GM21723 (cell line): ENCODE data around the gene MAP4K4.
"Not testable (repeated sequence)": the region's sequence is repeated elsewhere in the genome, so short reads cannot be mapped to it uniquely, and the experiment has no call there.

ENCODE experiments used
- ATAC-seq: cut with Tn5 transposase; IDR thresholded peaks from one replicate; pipeline ENCODE4 v1.9.1; 2021; ENCODE audit warnings: mild to moderate bottlenecking, moderate library complexity; ENCODE audit not compliant: unreplicated experiment

The MAP4K4 gene

DNA sequence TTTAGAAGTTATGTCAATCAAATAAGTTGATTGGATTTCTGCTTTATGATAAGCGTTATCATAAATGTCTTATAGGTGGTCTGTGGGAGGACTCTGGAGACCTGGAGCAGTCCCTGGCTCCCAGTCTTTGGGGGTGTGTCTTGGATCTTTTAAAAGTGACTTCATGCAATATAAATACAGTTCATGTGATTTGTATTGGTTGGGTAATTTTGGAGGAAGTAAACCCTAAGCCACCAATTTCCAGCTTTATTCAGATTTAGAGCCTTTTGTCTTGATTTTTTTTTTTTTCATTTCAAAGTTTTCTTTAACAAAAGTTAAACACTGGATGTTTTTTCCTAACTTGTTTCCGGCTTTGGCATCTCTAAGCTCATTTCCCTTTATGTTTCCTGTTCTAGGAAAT is 68.8 kb downstream of the MAP4K4 start:
- ATAC-seq = no peak

DNA sequence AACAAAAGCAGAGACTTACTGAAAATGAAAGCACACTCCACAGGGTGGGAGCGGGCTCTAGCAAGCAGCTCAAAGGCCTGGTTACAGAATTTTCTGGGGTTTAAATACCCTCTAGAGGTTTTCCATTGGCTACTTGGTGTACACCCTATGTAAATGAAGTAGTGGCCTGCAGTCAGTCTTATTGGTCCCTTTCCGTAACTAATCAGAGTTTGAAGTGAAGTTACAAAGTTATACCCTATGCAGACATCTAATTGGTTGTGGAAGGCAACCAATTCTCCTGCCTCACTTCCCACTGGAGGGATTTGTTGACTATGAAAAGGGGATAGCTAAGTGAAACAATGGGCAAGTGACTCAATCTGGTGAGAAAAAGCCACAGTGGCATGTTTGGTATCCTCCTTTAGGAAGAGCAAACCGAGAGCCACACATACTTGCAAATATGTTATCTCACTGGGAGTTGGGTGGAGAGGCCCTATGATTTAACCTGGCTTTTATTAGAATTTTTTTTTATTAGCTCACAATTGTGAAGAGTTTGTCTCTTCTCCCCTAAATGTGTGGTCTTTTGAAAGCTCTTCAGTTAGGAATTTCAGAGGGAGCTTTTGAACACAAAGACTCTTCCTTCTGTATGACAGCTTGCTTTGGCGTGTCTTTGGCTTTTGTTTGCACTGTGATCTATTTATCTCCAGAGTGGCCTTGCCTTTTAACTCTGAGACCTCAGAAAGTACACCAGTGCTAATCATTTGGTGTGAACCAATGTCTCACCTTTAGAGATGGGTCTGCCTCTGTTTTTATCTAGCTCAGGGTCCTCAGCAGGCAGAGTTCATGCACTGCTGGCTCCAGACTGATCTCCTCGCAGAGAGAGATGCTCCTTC is 69.6 kb downstream of the MAP4K4 start:
- no peak for ATAC-seq

DNA sequence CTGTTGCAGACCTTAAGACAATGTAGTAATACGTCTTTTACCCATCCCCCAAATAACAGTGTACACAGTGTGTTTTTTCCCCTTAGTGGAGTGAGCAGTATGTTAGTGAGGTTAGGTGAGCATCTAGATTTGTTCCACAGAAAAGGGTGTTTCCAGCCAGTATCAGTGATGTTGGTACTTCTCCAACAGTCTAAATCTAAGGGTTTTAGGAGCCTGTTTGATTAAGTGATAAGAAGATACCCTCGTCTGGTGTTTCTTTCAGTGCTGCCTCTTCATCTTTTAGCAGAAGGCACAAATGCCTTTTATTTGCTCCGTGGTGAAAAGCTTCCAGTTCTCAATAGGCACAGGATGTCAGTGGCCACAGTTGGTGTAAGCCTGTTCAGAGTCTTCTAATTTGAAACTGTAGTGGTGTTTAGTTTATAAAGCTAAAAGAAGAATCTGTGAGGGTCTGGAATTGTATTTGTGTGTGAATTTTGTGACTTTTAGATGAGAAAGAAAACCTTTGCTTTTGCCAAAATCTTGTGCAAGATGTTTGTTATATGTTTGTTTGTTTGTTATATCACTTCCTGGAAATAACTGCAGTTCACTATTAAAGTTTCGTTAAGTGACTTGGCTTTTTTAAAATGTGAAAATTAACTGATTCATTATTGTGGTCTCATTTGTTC is 71.2 kb downstream of the MAP4K4 start:
- no peak for ATAC-seq

DNA sequence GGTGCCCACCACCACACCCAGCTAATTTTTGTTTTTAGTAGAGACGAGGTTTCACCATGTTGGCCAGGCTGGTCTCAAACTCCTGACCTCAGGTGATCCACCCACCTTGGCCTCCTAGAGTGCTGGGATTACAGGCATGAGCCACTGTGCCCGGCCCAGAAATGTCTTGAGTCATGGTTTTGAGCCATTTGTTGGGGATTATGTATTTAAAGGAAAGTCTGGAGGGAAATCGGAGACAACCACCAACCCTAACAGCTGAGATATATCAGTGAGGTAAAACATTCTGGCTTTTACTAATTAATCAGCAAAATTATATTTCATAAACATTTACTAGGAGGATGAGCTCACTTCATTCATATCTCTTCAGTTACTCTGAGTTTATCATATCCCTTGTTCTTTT is 72.2 kb downstream of the MAP4K4 start:
- not testable (repeated sequence) for ATAC-seq

DNA sequence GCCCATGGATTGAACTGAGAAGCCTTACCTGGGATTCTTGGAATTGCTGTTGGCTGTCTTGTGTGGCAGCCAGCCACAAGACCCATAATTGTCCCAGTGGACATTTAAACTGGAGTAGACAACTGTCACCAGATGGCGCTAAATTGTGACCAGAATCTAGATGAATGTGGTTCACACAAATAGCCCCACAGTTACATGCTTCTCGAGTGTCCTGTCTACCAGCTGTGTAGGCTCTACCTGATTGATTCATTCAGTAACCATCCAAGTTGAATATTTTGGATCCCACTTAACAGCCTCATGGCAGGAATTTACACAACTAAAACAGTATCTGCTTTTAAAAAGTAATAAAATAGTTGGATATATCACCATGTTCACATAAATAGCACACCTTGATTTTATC is 73.2 kb downstream of the MAP4K4 start:
- ATAC-seq = no peak

DNA sequence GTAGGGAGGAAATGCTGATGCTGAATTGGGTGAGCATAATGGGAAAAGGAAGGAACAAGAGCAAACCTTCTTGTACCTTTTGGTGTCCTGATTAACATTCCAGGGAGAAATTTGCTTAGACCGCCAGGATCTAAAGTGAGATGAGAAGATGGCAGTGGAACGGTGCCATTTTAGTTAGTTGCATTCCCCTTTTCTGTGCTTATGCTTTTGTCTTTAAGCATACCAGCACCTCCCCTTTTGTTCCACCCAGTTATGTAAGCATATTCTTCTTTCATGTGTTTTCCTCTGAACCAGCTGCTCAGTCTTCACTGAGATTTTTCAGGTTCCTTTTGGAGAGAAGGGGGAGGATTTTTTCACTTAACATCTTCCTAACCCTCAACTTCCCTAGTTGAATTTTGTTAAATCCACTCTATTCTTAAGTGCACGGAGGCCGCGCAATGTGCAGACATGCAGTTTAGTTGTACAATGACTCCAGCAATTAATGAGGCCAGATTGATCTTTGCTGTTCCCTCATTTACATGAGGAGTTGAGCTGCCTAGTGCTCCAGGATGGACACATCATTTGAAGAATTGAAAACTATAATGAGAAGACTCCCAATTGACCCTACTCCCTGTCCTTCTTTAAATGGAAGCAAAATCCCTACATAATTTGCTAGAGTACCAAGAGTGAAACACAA is 73.9 kb downstream of the MAP4K4 start:
- no peak for ATAC-seq

DNA sequence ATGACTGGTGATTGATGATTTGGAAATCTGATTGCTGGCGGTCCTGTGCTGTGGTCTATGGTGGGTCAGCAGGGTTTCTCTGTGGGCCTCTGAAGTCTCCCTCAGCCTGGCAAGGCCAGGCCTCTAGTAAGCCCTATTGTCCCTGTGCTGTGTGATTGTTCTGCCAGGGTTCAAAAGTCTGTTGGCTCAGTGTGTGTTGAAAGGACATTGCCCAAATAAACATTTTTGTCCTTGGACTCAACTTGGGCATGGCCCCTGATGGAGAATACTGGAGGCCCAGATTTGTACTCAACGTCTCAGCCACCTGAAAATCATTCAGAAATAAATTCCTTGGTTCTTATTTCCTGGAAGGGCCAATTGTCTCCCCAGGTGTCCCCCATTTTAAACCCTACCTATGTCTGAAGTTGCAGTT is 74.4 kb downstream of the MAP4K4 start:
- ATAC-seq = no peak

DNA sequence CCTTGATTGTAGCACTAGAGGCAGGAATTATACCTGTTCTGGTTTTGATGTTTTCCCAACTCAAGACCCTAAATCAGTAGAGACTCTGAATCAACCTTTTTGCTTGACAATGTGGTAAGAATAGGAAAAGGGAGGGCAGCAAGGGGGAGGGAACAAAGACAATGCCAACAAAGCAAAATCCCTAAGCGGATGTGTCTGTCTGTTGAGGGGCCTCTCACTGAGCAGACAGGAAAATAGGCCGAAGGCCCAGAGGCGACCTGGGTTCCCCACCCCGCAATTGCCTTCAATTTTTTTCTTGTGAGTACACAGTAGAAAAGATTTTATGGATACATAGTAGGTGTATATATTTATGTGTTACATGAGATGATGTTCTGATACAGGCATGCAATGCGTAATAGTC is 75.6 kb downstream of the MAP4K4 start:
- no peak for ATAC-seq

DNA sequence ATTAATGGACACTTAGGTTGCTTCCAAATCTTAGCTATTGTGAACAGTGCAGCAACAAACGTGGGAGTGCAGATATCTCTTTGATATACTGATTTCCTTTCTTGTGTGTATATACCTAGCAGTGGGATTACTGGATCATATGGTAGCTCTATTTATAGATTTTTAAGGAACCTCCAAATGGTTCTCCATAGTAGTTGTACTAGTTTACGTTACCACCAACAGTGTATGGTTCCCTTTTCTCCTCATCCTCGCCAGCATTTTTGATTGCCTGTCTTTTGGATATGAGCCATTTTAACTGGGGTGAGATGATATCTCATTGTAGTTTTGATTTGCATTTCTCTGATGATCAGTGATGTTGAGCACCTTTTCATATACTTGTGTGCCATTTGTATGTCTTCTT is 76.5 kb downstream of the MAP4K4 start:
- ATAC-seq = not testable (repeated sequence)

DNA sequence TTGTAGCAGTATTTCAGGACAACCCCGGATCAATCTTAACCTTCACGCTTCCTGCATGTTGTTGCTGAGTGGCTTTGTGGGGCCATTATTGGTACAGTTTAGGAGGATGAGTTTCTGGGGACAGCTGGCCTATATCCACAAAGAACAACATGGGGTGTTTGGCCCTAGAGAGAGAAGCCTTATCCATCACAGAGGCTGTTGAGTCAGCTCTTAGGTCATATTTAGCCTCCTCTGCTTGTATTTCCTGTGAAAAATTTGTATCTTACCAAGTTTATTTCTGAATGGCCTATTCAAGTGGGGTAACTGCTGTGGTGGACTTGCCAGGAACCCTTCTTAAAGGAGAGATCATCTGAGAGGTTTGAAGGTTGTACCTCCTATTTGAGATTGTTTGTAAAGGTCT is 77.6 kb downstream of the MAP4K4 start:
- ATAC-seq = no peak

DNA sequence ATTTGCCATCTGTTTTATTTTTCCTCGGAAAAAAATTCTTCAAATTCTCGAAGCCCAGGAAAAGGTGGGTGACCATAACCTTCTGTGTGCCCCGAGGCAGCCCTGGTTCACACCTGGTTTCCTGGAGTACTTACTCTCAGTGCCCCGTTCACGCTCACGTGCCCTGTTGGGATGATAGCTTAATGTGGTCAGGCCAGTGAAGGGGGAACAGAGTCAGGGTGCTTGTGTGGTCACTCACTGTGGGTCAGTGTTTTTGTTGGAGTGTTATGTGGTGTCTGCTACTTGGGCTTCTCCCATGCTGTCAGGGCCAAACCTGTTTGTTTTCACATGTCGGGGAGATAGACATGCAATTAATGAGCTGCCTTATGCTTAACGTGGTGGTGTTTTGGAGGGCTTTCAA is 78.1 kb downstream of the MAP4K4 start:
- no peak for ATAC-seq

DNA sequence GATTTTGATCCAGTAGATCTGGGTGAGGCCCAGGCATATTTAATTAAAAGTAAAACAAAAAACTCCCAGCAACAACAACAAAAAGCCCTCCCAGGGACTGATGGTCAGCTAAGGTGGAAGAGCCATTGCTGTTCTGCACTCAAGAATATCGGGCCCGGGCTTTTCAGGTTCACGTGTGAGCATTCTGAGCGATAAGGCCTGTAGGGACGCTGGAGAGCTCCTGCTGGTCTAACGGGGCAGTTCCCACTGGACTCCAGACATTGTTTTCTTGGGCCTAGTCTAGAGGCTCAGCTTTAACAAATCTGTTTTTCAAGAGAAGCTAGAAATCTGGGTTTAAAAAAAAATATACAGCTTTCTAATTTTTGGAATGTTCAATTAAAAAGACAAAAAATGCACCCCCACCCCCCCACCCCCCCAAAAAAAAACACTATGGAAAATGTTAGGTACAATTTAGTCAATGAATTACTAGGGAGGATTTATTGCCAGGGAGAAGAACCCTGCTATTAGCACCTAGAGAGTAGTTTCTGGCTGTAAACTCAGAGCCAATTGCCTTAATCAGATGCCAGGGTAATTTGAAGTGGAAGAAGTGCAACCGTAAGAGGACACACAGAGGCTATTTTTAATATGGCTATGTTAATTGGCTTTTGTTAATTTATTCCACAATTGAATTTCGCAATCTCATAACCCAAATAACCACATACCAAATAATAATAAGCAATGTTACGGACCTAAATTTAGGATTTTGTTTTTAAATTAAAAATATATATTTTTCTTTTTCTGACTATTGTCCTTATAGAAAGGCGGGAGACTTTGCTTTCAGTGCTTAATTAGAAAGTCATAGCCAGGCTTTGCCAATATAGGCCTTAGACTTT is 78.9 kb downstream of the MAP4K4 start:
- no peak for ATAC-seq

DNA sequence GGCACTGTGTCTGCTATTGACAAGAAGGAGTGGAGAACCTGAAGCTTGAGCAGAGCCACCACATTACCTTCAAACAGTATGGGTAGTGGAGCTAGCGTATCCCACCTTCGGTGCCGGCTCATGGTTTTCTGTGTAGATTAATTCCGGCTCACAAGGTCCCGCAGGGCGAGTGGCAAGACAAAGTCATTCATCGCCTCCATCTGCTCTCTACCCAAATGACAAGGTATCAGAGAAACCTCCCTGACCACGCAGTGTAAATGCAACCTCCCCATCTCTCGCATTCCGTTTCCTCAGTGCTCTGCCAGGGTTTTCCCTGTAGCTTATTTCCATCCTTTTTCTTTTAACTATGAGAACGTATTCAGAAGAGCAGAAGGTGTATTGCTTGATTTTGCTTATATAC is 79.8 kb downstream of the MAP4K4 start:
- ATAC-seq = no peak

DNA sequence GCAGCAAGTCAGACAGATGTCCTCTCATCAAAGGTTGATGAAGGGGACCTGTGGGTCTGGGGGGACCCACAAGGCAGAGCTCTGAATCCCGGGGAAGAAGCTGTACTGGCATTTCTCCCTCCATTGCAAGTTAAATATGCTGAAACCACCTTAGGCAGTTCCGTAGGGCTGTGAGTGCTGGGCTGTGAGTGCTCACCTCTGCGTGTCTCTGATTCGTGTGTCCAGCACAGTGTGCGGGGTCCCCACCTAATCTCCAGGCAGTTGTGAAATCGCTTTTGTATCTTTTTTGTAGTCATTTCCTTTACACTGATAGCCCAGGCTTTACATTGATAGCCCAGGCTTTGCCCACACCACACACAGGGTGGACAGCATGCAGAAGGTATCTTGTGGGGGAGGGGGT is 80.6 kb downstream of the MAP4K4 start:
- no peak for ATAC-seq

DNA sequence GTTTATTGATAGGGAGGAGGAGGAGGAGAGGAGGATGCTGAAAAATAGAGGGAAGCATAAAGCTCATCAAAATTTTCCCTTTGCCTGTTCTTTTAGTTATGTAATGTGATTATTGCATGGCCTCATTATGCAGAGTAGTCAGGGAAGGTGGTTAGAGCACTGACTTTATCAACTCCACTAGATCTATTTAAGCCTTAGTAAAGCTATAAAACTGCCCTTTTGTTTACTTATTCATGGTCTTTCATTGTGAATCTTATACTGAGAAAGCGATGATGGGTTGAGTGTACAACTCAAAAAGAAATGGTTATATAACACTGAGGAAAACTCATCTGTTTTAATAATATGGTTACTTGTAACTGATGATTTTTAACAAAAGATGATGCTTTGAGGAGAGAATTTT is 81.7 kb downstream of the MAP4K4 start:
- no peak for ATAC-seq

DNA sequence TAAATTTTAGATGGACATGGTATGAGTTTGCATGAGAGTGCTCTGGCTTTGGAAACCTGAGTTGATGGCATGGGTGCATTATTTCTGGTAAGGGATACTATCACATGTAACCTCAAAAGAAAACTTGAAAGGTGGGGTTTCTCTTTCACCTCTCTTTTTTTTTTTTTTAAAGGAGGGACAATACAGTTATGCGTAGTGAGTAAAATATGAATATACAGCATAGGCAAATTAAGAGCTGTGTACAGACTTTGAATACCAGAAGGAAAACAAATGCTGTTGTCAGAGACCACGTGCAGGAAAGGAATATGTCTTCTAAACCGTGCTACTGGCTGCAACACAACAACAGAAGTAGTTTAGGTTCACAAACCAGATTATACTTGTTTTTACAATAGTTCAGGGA is 82.1 kb downstream of the MAP4K4 start:
- no peak for ATAC-seq

DNA sequence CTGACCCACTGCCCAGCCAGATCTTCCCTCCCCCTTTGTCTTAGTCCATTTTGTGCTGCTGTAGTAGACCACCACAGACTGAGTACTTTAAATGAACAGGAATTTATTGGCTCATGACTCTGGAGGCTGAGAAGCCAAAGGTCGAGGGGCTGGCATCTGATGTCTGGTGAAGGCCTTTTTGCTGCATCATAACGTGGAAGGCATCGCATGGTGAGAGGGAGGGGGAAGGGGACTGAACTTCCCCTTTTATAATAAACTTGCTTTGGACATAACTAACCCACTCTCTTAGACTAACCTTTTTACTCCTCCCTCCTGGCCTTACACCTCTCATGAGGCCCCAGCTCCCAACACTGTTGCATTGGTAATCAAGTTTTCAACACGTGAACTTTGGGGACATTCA is 83.8 kb downstream of the MAP4K4 start:
- ATAC-seq = no peak

DNA sequence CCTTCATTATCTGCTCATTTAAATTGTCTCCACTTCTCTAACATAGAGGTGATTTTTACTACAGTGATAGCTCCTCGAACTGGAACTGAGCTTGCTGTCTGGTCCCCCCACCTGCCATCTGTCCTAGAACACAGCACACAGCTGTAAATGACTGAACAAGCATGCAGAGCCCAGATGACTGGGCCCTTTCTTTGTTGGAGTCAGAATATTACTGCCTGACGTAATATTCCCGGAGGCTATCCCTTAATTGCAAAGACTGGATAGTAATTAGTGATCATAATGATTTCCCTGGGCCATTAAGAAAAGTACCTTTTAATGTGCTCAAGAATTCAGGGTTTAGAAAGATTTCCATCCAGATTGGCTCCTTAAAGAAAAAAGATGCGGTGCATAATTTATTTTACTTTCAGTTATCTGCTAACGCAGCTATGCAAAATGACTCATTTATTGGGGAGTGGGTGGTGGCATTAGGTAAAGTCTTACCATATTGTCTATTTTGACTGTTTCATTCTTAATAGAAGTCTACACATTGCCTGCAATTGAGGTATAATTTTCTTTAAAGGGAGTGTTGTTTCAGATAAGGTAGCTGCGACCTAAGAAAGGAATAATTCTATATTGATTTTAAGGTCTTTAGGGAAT is 84.4 kb downstream of the MAP4K4 start:
- ATAC-seq = no peak

DNA sequence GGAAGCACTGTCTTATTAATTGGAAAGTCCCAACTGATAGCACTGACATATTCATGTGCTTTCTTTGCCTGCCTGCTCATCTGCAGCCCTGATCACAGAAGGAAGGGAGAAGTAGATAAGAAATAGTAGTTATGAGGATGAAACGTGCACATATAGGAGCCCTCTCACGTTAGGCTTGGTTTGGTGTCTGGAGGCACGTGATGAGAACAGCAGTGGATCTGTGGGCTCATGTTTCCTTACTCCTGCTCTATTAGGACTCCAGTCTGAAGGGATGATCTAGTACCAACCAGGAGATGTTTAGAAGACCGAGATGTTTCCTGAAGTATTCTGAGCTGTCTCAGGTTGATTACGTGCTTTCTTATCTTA is 84.9 kb downstream of the MAP4K4 start:
- ATAC-seq = no peak

DNA sequence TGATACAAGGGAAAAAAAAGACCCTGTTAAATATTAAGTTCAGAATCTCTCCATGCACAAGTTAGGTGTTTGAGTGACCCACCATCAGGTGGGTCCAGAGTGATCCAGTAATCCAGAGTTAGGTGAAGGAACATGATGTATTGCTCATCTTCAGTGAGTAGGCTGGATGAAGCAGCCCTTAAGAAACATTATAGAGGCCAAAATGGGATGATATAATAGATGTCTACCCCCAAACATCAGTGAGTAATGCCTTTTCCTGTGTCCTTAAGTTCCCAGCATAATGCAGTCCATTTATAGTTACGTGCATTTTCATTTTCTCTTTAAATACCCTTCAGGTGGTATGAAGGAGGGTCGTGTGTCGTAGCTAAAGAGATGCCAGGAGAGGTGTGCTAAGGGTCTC is 89.6 kb downstream of the MAP4K4 start:
- no peak for ATAC-seq

DNA sequence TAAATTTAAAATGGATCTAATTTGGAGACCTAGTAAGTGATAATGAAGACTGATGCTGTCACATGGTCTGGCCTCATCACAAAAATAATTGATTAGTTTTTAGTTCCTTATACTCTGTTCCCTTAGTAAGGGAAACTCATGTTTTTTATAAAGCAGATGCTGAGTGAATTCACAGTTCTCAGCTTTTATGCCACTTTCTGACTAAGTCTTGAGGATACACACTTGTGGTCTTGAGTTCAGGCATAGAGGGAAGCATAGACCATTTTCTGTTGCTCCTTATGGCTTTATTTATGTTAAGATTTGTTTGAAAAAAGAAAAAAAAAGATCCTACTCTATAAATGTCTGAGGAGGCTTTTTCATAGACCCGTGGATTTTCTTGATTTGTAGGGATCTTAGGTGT is 91.1 kb downstream of the MAP4K4 start:
- ATAC-seq = no peak
